Liver (tissue), 3 donors: ENCODE results near the gene ZNFX1.

Experiments
- GABPA ChIP-seq, 2 donors: IDR thresholded peaks in 1 of 2; conservative IDR thresholded peaks in 1 of 2; 2 replicates each; pipeline ENCODE4 v1.6.1; 2016; ENCODE audit warnings: antibody characterized with exemption in 2 of 2, mild to moderate bottlenecking in 1 of 2, moderate library complexity in 1 of 2
- HNF4G ChIP-seq: IDR thresholded peaks from 2 replicates; pipeline ENCODE4 v1.6.1; 2016; ENCODE audit warnings: antibody characterized with exemption
- NR2F2 ChIP-seq: IDR thresholded peaks from 2 replicates; pipeline ENCODE4 v1.6.1; 2016; ENCODE audit warnings: antibody characterized with exemption
- RAD21 ChIP-seq, 2 donors: IDR thresholded peaks; 2 replicates each; pipeline ENCODE4 v1.6.1; 2016; ENCODE audit warnings: antibody characterized with exemption in 2 of 2, mild to moderate bottlenecking in 2 of 2
- TAF1 ChIP-seq: conservative IDR thresholded peaks from 2 replicates; pipeline ENCODE4 v1.6.1; 2016; ENCODE audit warnings: antibody characterized with exemption, mild to moderate bottlenecking
- YY1 ChIP-seq: IDR thresholded peaks from 2 replicates; pipeline ENCODE4 v1.6.1; 2016; ENCODE audit warnings: antibody characterized with exemption, mild to moderate bottlenecking
- TF ChIP-seq, protein P1 (sequence below): fragments of 150-350 bp; IDR thresholded peaks from 2 replicates; pipeline ENCODE4 v1.5.1; 2017; ENCODE audit warnings: improper control_type of control experiment, low read depth, low read length; ENCODE audit not compliant: missing input control
- TF ChIP-seq, protein P2 (sequence below): IDR thresholded peaks from 2 replicates; pipeline ENCODE4 v1.6.1; 2016; ENCODE audit warnings: antibody characterized with exemption
- TF ChIP-seq, protein P3 (sequence below): IDR thresholded peaks from 2 replicates; pipeline ENCODE4 v1.6.1; 2016; ENCODE audit warnings: antibody characterized with exemption, mild to moderate bottlenecking
- TF ChIP-seq, protein P4 (sequence below): IDR thresholded peaks from 2 replicates; pipeline ENCODE4 v1.6.1; 2016; ENCODE audit warnings: antibody characterized with exemption
- donor health status: healthy.
- donor health status: healthy.

DNA sequence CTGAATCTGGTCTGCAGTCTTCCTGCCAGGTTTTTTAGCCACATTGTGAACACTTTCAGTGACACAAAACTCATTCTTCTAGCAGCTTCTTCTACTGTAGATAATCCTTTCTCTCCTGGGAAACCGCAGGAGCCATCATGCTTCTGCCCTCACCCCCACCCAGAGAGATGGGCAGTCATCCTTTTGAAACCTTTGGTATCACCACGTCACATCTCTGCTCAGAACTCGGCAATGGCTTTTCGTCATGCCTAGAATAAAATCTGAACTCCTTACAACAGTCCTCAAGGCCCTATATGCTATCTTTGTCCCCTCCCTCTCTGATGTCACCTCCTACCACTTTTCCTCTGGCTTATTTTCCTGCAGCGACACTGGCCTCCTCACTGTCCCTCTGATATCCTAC, 46.4 kb upstream of the ZNFX1 start:
- TF ChIP-seq, protein P1, sequence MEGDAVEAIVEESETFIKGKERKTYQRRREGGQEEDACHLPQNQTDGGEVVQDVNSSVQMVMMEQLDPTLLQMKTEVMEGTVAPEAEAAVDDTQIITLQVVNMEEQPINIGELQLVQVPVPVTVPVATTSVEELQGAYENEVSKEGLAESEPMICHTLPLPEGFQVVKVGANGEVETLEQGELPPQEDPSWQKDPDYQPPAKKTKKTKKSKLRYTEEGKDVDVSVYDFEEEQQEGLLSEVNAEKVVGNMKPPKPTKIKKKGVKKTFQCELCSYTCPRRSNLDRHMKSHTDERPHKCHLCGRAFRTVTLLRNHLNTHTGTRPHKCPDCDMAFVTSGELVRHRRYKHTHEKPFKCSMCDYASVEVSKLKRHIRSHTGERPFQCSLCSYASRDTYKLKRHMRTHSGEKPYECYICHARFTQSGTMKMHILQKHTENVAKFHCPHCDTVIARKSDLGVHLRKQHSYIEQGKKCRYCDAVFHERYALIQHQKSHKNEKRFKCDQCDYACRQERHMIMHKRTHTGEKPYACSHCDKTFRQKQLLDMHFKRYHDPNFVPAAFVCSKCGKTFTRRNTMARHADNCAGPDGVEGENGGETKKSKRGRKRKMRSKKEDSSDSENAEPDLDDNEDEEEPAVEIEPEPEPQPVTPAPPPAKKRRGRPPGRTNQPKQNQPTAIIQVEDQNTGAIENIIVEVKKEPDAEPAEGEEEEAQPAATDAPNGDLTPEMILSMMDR: no peak
- TF ChIP-seq HNF4G (no peak), RAD21 (IDR thresholded peaks at IDR 0.05) (no peak), TAF1 (no peak), GABPA (IDR thresholded peaks at IDR 0.05 in 1 of 2, conservative IDR thresholded peaks at IDR 0.05 in 1 of 2) (no peak), NR2F2 (no peak), YY1 (no peak)
- TF ChIP-seq, protein P2, sequence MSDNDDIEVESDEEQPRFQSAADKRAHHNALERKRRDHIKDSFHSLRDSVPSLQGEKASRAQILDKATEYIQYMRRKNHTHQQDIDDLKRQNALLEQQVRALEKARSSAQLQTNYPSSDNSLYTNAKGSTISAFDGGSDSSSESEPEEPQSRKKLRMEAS: no peak
- TF ChIP-seq, protein P3, sequence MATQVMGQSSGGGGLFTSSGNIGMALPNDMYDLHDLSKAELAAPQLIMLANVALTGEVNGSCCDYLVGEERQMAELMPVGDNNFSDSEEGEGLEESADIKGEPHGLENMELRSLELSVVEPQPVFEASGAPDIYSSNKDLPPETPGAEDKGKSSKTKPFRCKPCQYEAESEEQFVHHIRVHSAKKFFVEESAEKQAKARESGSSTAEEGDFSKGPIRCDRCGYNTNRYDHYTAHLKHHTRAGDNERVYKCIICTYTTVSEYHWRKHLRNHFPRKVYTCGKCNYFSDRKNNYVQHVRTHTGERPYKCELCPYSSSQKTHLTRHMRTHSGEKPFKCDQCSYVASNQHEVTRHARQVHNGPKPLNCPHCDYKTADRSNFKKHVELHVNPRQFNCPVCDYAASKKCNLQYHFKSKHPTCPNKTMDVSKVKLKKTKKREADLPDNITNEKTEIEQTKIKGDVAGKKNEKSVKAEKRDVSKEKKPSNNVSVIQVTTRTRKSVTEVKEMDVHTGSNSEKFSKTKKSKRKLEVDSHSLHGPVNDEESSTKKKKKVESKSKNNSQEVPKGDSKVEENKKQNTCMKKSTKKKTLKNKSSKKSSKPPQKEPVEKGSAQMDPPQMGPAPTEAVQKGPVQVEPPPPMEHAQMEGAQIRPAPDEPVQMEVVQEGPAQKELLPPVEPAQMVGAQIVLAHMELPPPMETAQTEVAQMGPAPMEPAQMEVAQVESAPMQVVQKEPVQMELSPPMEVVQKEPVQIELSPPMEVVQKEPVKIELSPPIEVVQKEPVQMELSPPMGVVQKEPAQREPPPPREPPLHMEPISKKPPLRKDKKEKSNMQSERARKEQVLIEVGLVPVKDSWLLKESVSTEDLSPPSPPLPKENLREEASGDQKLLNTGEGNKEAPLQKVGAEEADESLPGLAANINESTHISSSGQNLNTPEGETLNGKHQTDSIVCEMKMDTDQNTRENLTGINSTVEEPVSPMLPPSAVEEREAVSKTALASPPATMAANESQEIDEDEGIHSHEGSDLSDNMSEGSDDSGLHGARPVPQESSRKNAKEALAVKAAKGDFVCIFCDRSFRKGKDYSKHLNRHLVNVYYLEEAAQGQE: no peak
- TF ChIP-seq, protein P4, sequence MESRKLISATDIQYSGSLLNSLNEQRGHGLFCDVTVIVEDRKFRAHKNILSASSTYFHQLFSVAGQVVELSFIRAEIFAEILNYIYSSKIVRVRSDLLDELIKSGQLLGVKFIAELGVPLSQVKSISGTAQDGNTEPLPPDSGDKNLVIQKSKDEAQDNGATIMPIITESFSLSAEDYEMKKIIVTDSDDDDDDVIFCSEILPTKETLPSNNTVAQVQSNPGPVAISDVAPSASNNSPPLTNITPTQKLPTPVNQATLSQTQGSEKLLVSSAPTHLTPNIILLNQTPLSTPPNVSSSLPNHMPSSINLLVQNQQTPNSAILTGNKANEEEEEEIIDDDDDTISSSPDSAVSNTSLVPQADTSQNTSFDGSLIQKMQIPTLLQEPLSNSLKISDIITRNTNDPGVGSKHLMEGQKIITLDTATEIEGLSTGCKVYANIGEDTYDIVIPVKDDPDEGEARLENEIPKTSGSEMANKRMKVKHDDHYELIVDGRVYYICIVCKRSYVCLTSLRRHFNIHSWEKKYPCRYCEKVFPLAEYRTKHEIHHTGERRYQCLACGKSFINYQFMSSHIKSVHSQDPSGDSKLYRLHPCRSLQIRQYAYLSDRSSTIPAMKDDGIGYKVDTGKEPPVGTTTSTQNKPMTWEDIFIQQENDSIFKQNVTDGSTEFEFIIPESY: no peak
